Endometrial microvascular endothelial cells (primary cell): Measurements from ENCODE around the gene OMP. TPM values are rescaled to one million over a fixed set of nuclear protein-coding genes. Genes with fewer than 3 reads are reported as not detected.
"Not testable (repeated sequence)": the region's sequence is repeated elsewhere in the genome, so short reads cannot be mapped to it uniquely, and the experiment has no call there.

ENCODE experiments used
- in situ Hi-C: cut with HindIII; loops from 2 replicates; pipeline ENCODE4 v1.10.0; 2017; ENCODE audit warnings: low sequenced_read_pairs, low pct_unique_long_range_greater_than_20kb; ENCODE audit errors: inconsistent ontology term
- total RNA-seq: library from RNA; depleted of rRNA; stranded (reverse); fragments of >200 nt; gene quantifications from one replicate; pipeline ENCODE4 v1.2.3, GENCODE V29; 2015; ENCODE audit errors: inconsistent ontology term

Gene OMP
- total RNA-seq: not detected

GRCh38 chr11:77102246-77103210 is at the start of gene OMP:
OMP (plus strand) TSS chr11:77102840; CDS start chr11:77102840, 0 bp downstream.
- in situ Hi-C loops: no loop called here

- in situ Hi-C loops: no loop called here
Measured at GRCh38 chr11:77053217-77054015, 49.2 kb upstream of the OMP start.

GRCh38 chr11:77054084-77054483 is 48.6 kb upstream of the OMP start:
- in situ Hi-C loops: no loop called here

- in situ Hi-C loops: no loop called here
Measured at GRCh38 chr11:77055101-77055561, 47.5 kb upstream of the OMP start.

GRCh38 chr11:77055913-77056312 is 46.7 kb upstream of the OMP start:
- in situ Hi-C loops: no loop called here

- in situ Hi-C loops: no loop called here
Measured at GRCh38 chr11:77056814-77057402, 45.7 kb upstream of the OMP start.

GRCh38 chr11:77057938-77058474 is 44.6 kb upstream of the OMP start:
- in situ Hi-C loops: no loop called here

- in situ Hi-C loops: no loop called here
Measured at GRCh38 chr11:77058900-77059299, 43.7 kb upstream of the OMP start.

- in situ Hi-C loops: no loop called here
Measured at GRCh38 chr11:77059806-77060205, 42.8 kb upstream of the OMP start.

- in situ Hi-C loops: no loop called here
Measured at GRCh38 chr11:77060234-77060633, 42.4 kb upstream of the OMP start.

GRCh38 chr11:77061258-77061657 is 41.4 kb upstream of the OMP start:
- in situ Hi-C loops: not testable (repeated sequence)

GRCh38 chr11:77062924-77063323 is 39.7 kb upstream of the OMP start:
- in situ Hi-C loops: no loop called here

GRCh38 chr11:77063407-77063806 is 39.2 kb upstream of the OMP start:
- in situ Hi-C loops: no loop called here

GRCh38 chr11:77063861-77064260 is 38.8 kb upstream of the OMP start:
- in situ Hi-C loops: no loop called here

GRCh38 chr11:77064648-77065217 is 37.9 kb upstream of the OMP start:
- in situ Hi-C loops: no loop called here

- in situ Hi-C loops: no loop called here
Measured at GRCh38 chr11:77065878-77066228, 36.8 kb upstream of the OMP start.

GRCh38 chr11:77066229-77067042 is 36.2 kb upstream of the OMP start, which contains the start of gene CAPN5:
CAPN5 (plus strand) TSS chr11:77066971; CDS start chr11:77084887, 17,916 bp downstream.
- in situ Hi-C loops: no loop called here

GRCh38 chr11:77067861-77068443 is 34.7 kb upstream of the OMP start:
- in situ Hi-C loops: no loop called here
